NT2/D1 (cell line): ENCODE data around the gene ARHGEF18.

Experiments used
- DNase-seq: peaks from one replicate; pipeline ENCODE4 v3.0.0-alpha.2; 2011; ENCODE audit warnings: low read depth, low spot score
- H3K27me3 ChIP-seq: 2 replicates; pipeline ENCODE4 v1.6.0; 2011; ENCODE audit warnings: mild to moderate bottlenecking; ENCODE audit not compliant: insufficient read length, insufficient read depth
- H3K36me3 ChIP-seq: 2 replicates; pipeline ENCODE4 v1.6.1; 2011; ENCODE audit warnings: mild to moderate bottlenecking, low read length, mixed read lengths; ENCODE audit not compliant: insufficient read depth, insufficient read length
- H3K4me1 ChIP-seq: 2 replicates; pipeline ENCODE4 v1.5.1; 2011; ENCODE audit not compliant: insufficient read depth, insufficient read length
- H3K4me3 ChIP-seq: 2 replicates; pipeline ENCODE4 v1.5.1; 2011; ENCODE audit warnings: low read depth; ENCODE audit not compliant: insufficient read length
- H3K9ac ChIP-seq: 2 replicates; pipeline ENCODE4 v1.6.0; 2011; ENCODE audit warnings: low read depth; ENCODE audit not compliant: insufficient read length
- H3K9me3 ChIP-seq: 2 replicates; pipeline ENCODE4 v1.5.1; 2011; ENCODE audit warnings: mild to moderate bottlenecking, low read length; ENCODE audit not compliant: insufficient read depth
- SUZ12 ChIP-seq: IDR thresholded peaks from 2 replicates; pipeline ENCODE4 v1.6.1; 2011; ENCODE audit not compliant: insufficient read length, insufficient read depth; ENCODE audit errors: extremely low read depth
- YY1 ChIP-seq: IDR thresholded peaks from 2 replicates; pipeline ENCODE4 v1.6.1; 2011; ENCODE audit not compliant: insufficient read length, insufficient read depth
- ZNF274 ChIP-seq: IDR thresholded peaks from 2 replicates; pipeline ENCODE4 v1.6.1; 2011; ENCODE audit warnings: mild to moderate bottlenecking, low read depth, low read length

The ARHGEF18 gene

GRCh38 chr19:7386769-7387168, 38.0 kb downstream of the ARHGEF18 start:
- no peak overlapping the region for H3K4me3 ChIP-seq
- no peak overlapping the region for H3K9ac ChIP-seq
- DNase-seq = no peak
- TF ChIP-seq SUZ12 (no peak), ZNF274 (no peak), YY1 (no peak)
- H3K4me1 ChIP-seq = peaks cover 22% of the 10 kb centered on the region
- H3K27me3 ChIP-seq = no peaks in the 10 kb centered on the region
- no peaks in the 10 kb centered on the region for H3K36me3 ChIP-seq
- H3K9me3 ChIP-seq = no peaks in the 10 kb centered on the region

DNA sequence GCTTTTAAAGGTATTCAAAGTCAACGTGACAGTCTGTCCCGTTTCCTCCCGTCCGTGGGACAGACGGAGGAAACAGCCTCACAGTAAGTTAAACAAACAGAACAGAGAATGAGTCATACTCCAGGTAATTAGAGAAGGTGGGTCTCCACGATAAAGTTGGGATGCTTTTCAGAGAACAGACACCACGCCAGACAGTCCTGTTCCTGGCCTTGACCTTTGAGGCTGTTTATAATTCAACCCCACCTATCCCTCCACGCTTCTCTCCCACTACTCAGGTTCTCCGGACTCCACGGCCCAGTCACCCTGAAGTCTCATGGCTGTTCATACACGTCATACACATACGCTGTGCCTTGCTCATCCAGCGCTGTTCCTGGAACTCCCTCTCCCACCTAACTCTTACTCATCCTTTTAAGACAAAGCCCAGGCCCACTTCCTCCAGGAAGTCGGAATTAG, 42.5 kb downstream of the ARHGEF18 start:
- Histone ChIP-seq H3K9me3 (no peaks in the 10 kb centered on the region), H3K4me3 (no peak overlapping the region), H3K36me3 (no peaks in the 10 kb centered on the region), H3K4me1 (peaks cover 15% of the 10 kb centered on the region), H3K27me3 (no peaks in the 10 kb centered on the region), H3K9ac (no peak overlapping the region)
- no peak for DNase-seq
- TF ChIP-seq ZNF274 (no peak), YY1 (no peak), SUZ12 (no peak)

DNA sequence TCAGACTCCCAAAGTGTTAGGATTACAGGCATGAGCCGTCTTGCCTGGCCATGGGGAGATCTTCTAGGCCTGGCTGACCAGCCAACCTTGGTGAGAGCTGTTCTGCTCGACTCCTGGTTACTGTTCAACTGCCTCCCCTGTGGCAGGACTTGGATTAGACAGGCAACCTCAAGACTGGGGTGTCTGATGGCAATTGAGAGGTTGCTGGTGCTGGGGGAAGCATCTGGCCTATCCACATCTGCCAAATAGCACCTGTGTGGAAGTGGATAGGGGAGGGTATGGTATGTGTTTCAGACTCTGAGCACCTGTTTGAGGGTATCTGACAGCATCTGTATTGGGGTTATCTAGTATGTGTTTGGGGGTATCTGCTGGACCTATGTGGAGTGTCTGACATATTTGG, 44.7 kb downstream of the ARHGEF18 start:
- Histone ChIP-seq H3K4me3 (no peak overlapping the region), H3K9ac (no peak overlapping the region), H3K9me3 (no peaks in the 10 kb centered on the region), H3K4me1 (peaks cover 7% of the 10 kb centered on the region), H3K36me3 (no peaks in the 10 kb centered on the region), H3K27me3 (no peaks in the 10 kb centered on the region)
- TF ChIP-seq YY1 = no peak
- no peak for TF ChIP-seq ZNF274
- no peak for TF ChIP-seq SUZ12
- no peak for DNase-seq

DNA sequence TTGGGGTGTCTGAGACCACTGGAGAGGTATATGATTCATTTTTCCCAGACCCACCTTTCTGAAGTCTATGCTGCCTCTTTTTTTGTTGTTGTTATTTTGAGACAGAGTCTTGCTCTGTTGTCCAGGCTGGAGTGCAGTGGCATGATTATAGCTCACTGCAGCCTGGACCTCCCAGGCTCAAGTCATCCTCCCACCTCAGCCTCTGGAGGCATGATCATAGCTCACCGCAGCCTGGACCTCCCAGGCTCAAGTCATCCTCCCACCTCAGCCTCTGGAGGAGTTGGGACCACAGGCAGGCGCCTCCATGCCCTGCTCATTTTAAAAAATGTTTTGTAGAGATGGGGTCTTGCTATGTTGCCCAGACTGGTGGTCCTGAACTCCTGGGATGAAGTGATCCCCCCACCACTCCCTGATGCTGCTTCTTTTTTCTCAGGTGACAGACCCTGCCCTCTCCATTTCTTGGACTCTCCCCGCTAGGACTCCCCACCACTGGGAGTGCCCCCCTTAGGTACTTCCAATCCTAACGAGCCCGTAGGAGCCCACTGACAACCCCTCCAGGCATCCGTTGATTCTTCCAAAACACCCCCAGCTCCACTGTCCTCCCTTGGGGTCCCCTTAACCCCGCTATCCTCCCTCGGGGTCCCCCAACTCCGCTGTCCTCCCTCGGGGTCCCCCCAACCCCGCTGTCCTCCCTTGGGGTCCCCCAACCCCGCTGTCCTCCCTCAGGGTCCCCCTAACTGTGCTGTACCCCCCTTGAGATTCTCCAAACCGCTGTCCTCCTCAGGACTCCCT, 45.4 kb downstream of the ARHGEF18 start:
- H3K9ac ChIP-seq = peak overlapping the region; percentile 93
- H3K9me3 ChIP-seq = no peaks in the 10 kb centered on the region
- TF ChIP-seq ZNF274 = no peak
- no peak for TF ChIP-seq YY1
- TF ChIP-seq SUZ12 = no peak
- H3K36me3 ChIP-seq = no peaks in the 10 kb centered on the region
- DNase-seq = no peak
- H3K27me3 ChIP-seq = no peaks in the 10 kb centered on the region
- H3K4me1 ChIP-seq = peaks cover 7% of the 10 kb centered on the region
- peak overlapping the region; percentile 79 for H3K4me3 ChIP-seq

- peaks cover 7% of the 10 kb centered on the region for H3K4me1 ChIP-seq
- no peaks in the 10 kb centered on the region for H3K36me3 ChIP-seq
- peak overlapping the region; percentile 93 for H3K9ac ChIP-seq
- no peaks in the 10 kb centered on the region for H3K9me3 ChIP-seq
- peak overlapping the region; percentile 79 for H3K4me3 ChIP-seq
- TF ChIP-seq SUZ12 (no peak), YY1 (no peak), ZNF274 (no peak)
- no peaks in the 10 kb centered on the region for H3K27me3 ChIP-seq
- peak; percentile 80 for DNase-seq
Observed at GRCh38 chr19:7394731-7395359, 46.1 kb downstream of the ARHGEF18 start.

DNA sequence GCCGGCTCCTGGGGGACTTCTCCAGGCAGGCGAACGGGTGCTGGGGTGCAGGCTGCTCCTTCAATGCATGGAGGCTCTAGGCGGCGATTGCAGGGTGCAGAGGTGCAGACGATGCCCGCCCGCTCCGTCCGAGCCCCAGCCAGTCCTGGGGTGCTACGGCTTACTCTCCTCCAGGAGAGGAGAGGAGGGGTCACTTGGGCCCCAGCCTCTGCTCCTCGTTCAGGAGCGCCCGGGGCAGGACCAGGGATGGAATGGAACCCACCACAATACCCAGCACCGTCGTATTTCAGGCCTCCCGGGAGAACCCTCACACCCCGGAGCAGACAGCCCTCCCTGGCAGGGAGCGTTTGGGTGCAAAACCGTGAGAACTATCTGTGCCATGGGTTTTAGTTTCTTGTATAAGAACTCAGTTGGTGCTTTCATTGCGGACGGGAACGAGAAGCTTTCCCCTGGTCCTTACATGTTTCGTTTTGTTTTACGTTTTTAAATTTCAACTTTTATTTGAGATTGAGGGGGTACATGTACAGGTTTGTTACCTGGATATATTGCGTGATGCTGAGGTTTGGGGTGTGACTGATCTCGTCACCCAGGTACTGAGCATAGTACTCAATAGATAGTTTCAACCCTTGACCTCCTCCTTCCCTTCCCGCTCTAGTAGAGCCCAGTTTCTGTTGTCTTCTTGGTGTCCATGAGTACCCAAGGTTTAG, 46.8 kb downstream of the ARHGEF18 start:
- Histone ChIP-seq H3K36me3 (no peaks in the 10 kb centered on the region), H3K4me3 (peak overlapping the region; percentile 79), H3K27me3 (no peaks in the 10 kb centered on the region), H3K9me3 (no peaks in the 10 kb centered on the region), H3K4me1 (peaks cover 7% of the 10 kb centered on the region), H3K9ac (peak overlapping the region; percentile 93)
- no peak for DNase-seq
- TF ChIP-seq ZNF274 (no peak), SUZ12 (no peak), YY1 (no peak)

GRCh38 chr19:7397687-7398086, 49.0 kb downstream of the ARHGEF18 start:
- TF ChIP-seq ZNF274 = no peak
- no peak for TF ChIP-seq SUZ12
- no peak for TF ChIP-seq YY1
- H3K9me3 ChIP-seq = no peaks in the 10 kb centered on the region; the same call in 1 of the 2 replicates
- no peaks in the 10 kb centered on the region for H3K27me3 ChIP-seq
- DNase-seq = no peak
- no peaks in the 10 kb centered on the region for H3K4me1 ChIP-seq
- peaks cover 13% of the 10 kb centered on the region for H3K36me3 ChIP-seq
- H3K4me3 ChIP-seq = no peak overlapping the region
- no peak overlapping the region for H3K9ac ChIP-seq
